A549 (cell line): ENCODE data around the gene SEMG1.

Experiments
- CTCF ChIP-seq: fragments of >200 bp; sonication (Bioruptor Twin); formaldehyde crosslinking; IDR thresholded peaks from 3 replicates; pipeline ENCODE4 v1.5.1; 2016
- EP300 ChIP-seq, 2 experiments: fragments of >200 bp; sonication (Bioruptor Twin); formaldehyde crosslinking; IDR thresholded peaks; 2 replicates in 1 of 2; 3 replicates in 1 of 2; pipeline ENCODE4 v1.6.1; 2016 to 2017
- MAFK ChIP-seq: fragments of 450-650 bp; IDR thresholded peaks from 2 replicates; pipeline ENCODE4 v1.6.1; 2014; ENCODE audit not compliant: partially characterized antibody
- RCOR1 ChIP-seq: fragments of 150-350 bp; IDR thresholded peaks from 2 replicates; pipeline ENCODE4 v1.6.1; 2014; ENCODE audit warnings: antibody characterized with exemption, low read length, low read depth
- REST ChIP-seq: fragments of 200-600 bp; sonication (generic); IDR thresholded peaks from 2 replicates; pipeline ENCODE4 v1.6.1; 2016; ENCODE audit warnings: antibody characterized with exemption, mild to moderate bottlenecking, moderate library complexity

GRCh38 chr20:45230631-45231030 lies 23.8 kb downstream of the SEMG1 start:
- TF ChIP-seq REST (no peak), CTCF (no peak), EP300 (IDR thresholded peaks at IDR 0.05) (no peak), MAFK (no peak), RCOR1 (no peak)
